HCT116 (cell line): ENCODE measurements around the gene HRH2. TPM values are rescaled to one million over a fixed set of nuclear protein-coding genes. Genes with fewer than 3 reads are reported as not detected.

Experiments
- ATAC-seq: fragments of 200-7000 bp; cut with Tn5 transposase; 2 replicates; pipeline ENCODE4 v1.9.1; 2020; ENCODE audit warnings: mild to moderate bottlenecking, moderate library complexity
- BruUV-seq: library from RNA; stranded (reverse); fragments of 400-500 nt; replicated peaks from 2 replicates; lab custom pipeline; 2021; lab: Mats Ljungman, UMichigan
- CTCF ChIA-PET: fragments of 300-600 bp; sonication (Branson Sonifier 250); formaldehyde crosslinking; loops from one replicate; lab custom pipeline; 2021; ENCODE audit warnings: antibody characterized with exemption; lab: Charles Lee
- POLR2A ChIA-PET: fragments of 300-600, 350-600 bp; sonication (Branson Sonifier 250); formaldehyde crosslinking; loops from one replicate; lab custom pipeline; 2021; ENCODE audit warnings: antibody characterized with exemption; lab: Charles Lee
- RAD21 ChIA-PET, 2 experiments: fragments of 300-600 bp; sonication (Branson Sonifier 250); formaldehyde crosslinking; loops; one replicate each; lab custom pipeline; 2023; ENCODE audit warnings: low total read pairs in 2 of 2; ENCODE audit not compliant: uncharacterized antibody in 2 of 2, unreplicated experiment in 2 of 2, low non-redundant PET in 1 of 2; lab: Charles Lee
- DNase-seq: peaks from one replicate; pipeline ENCODE4 v3.0.0-alpha.2; 2010; ENCODE audit warnings: low read depth, low spot score
- H2AFZ ChIP-seq: fragments of 200-600 bp; shearing (Covaris generic), sonication (generic); 2 replicates; pipeline ENCODE4 v1.6.1; 2017; ENCODE audit warnings: low read depth, mixed run types, mixed read lengths, antibody characterized with exemption, low read length; ENCODE audit not compliant: poor library complexity, severe bottlenecking
- H3K27ac ChIP-seq: 2 replicates; pipeline ENCODE4 v1.5.1; 2012; ENCODE audit warnings: low read depth, low read length
- H3K27me3 ChIP-seq: fragments of 200-600 bp; sonication (generic); 2 replicates; pipeline ENCODE4 v1.6.1; 2016; ENCODE audit warnings: mixed run types, low read length, mixed read lengths; ENCODE audit not compliant: insufficient read depth
- H3K36me3 ChIP-seq, 2 experiments: fragments of 200-500 bp in 1 of 2; fragments of 200-600 bp in 1 of 2; sonication (Bioruptor generic) in 1 of 2; sonication (generic) in 1 of 2; 2 replicates each; pipeline versions ENCODE4 v1.5.1 to v1.6.1; 2014 to 2016; ENCODE audit warnings: low read length in 2 of 2, inconsistent platforms in 1 of 2, mixed read lengths in 1 of 2, mixed run types in 1 of 2; ENCODE audit not compliant: insufficient read depth in 2 of 2, control insufficient read depth in 1 of 2
- H3K4me1 ChIP-seq, 2 experiments: fragments of 200-600 bp in 1 of 2; sonication (generic) in 1 of 2; 2 replicates each; pipeline versions ENCODE4 v1.5.1 to v1.6.1; 2012 to 2017; ENCODE audit warnings: low read length in 2 of 2, inconsistent platforms in 1 of 2, mild to moderate bottlenecking in 1 of 2, mixed read lengths in 1 of 2, mixed run types in 1 of 2, moderate library complexity in 1 of 2; ENCODE audit not compliant: insufficient read depth in 2 of 2, control insufficient read depth in 1 of 2
- H3K4me2 ChIP-seq: fragments of 200-600 bp; sonication (generic); 2 replicates; pipeline ENCODE4 v1.6.1; 2017; ENCODE audit warnings: mixed run types, low read length, mixed read lengths
- H3K4me3 ChIP-seq, 2 experiments: fragments of 200-600 bp in 1 of 2; sonication (generic) in 1 of 2; replicated peaks in 1 of 2; 2 replicates each; pipeline ENCODE4 v1.5.1; 2011 to 2016; ENCODE audit warnings: low read length in 2 of 2, control low read depth in 1 of 2, low read depth in 1 of 2, mild to moderate bottlenecking in 1 of 2, mixed read lengths in 1 of 2, mixed run types in 1 of 2
- H3K79me2 ChIP-seq: fragments of 200-600 bp; sonication (generic); 2 replicates; pipeline ENCODE4 v1.6.1; 2017; ENCODE audit warnings: mild to moderate bottlenecking, mixed run types, low read length, moderate library complexity, mixed read lengths; ENCODE audit not compliant: insufficient read depth
- H3K9ac ChIP-seq: fragments of 200-600 bp; sonication (generic); 2 replicates; pipeline ENCODE4 v1.6.1; 2016; ENCODE audit warnings: low read length, mixed read lengths
- H3K9me2 ChIP-seq: fragments of 200-600 bp; sonication (generic), shearing (Covaris generic); 2 replicates; pipeline ENCODE4 v1.6.1; 2017; ENCODE audit warnings: mixed run types, mild to moderate bottlenecking, moderate library complexity; ENCODE audit not compliant: insufficient read depth
- H3K9me3 ChIP-seq, 2 experiments: fragments of 200-500 bp in 1 of 2; fragments of 200-600 bp in 1 of 2; sonication (Bioruptor generic) in 1 of 2; sonication (generic) in 1 of 2; 2 replicates each; pipeline ENCODE4 v1.6.1; 2014 to 2017; ENCODE audit warnings: low read length in 2 of 2, mixed read lengths in 2 of 2, inconsistent platforms in 1 of 2, low read depth in 1 of 2, mild to moderate bottlenecking in 1 of 2, mixed run types in 1 of 2, moderate library complexity in 1 of 2; ENCODE audit not compliant: control insufficient read depth in 1 of 2, insufficient read depth in 1 of 2
- H4K20me1 ChIP-seq: fragments of 200-600 bp; sonication (generic), shearing (Covaris generic); 2 replicates; pipeline ENCODE4 v1.6.1; 2017; ENCODE audit warnings: mixed run types, mild to moderate bottlenecking, moderate library complexity; ENCODE audit not compliant: insufficient read depth
- CEBPB ChIP-seq: IDR thresholded peaks from 2 replicates; pipeline ENCODE4 v1.6.1; 2012; ENCODE audit warnings: low read depth
- EGR1 ChIP-seq: IDR thresholded peaks from 2 replicates; pipeline ENCODE4 v1.6.1; 2012; ENCODE audit warnings: low read depth
- ELF1 ChIP-seq: IDR thresholded peaks from 2 replicates; pipeline ENCODE4 v1.6.1; 2012; ENCODE audit warnings: low read depth, borderline replicate concordance
- EZH2 ChIP-seq: fragments of 200-600 bp; sonication (generic); IDR thresholded peaks from 2 replicates; pipeline ENCODE4 v1.6.1; 2017; ENCODE audit warnings: antibody characterized with exemption, mixed run types
- FOSL1 ChIP-seq: IDR thresholded peaks from 2 replicates; pipeline ENCODE4 v1.6.1; 2012; ENCODE audit warnings: low read depth
- POLR2AphosphoS5 ChIP-seq: IDR thresholded peaks from 2 replicates; pipeline ENCODE4 v1.6.1; 2011; ENCODE audit warnings: mild to moderate bottlenecking, low read depth, low read length, moderate library complexity
- SP1 ChIP-seq: IDR thresholded peaks from 2 replicates; pipeline ENCODE4 v1.6.1; 2012; ENCODE audit warnings: low read depth
- ZFX ChIP-seq: fragments of 450-650 bp; IDR thresholded peaks from 2 replicates; pipeline ENCODE4 v1.6.1; 2017
- intact Hi-C: fragments of 100-400 bp; cut with micrococcal nuclease; formaldehyde crosslinking; loops from 2 replicates; pipeline ENCODE4 v1.10.0; 2022
- total RNA-seq: library from RNA; stranded (reverse); gene quantifications from one replicate; pipeline ENCODE4 v1.2.1, GENCODE V29; 2021; ENCODE audit not compliant: unreplicated experiment

HRH2 gene
- total RNA-seq, 1 experiment from 2014 or later, result 0.12 TPM

DNA sequence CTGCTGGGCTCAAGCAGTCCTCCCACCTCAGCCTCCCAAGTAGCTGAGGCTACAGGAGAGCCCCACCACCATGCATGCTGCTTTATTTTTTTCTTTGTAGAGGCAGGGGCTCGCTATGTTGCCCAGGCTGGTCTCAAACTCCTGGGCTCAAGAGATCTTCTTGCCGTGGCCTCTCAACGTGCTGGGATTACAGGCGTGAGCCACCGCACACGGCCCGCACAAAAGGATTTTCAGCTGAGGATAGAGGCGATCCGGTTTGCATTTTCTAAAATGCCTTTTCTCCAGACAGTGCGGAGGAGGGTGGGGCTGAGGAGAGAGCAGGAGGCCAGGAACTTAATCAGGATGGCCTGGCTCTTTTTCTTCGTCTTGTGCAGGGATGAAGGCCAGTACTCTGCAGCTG is 6.9 kb downstream of the HRH2 start:
- H3K9ac ChIP-seq, result no peak overlapping the region
- no peaks in the 10 kb centered on the region for H3K36me3 ChIP-seq
- H3K4me2 ChIP-seq, result no peak overlapping the region
- ChIA-PET RAD21 (no interaction called here), POLR2A (no interaction called here), CTCF (no interaction called here)
- no peaks in the 10 kb centered on the region for H4K20me1 ChIP-seq
- no peak overlapping the region for H3K27ac ChIP-seq
- no peak for ATAC-seq
- BruUV-seq, result no TSS peak
- H3K9me2 ChIP-seq, result no peaks in the 10 kb centered on the region
- intact Hi-C loops, result no loop called here
- H3K79me2 ChIP-seq, result no peaks in the 10 kb centered on the region
- DNase-seq, result no peak
- H3K27me3 ChIP-seq, result peaks cover 19% of the 10 kb centered on the region; the same call in 1 of the 2 replicates
- no peak for TF ChIP-seq CEBPB
- no peak for TF ChIP-seq EGR1
- no peak for TF ChIP-seq ELF1
- no peak for TF ChIP-seq POLR2AphosphoS5
- TF ChIP-seq ZFX, result no peak
- TF ChIP-seq EZH2, result no peak
- H3K4me3 ChIP-seq, result no peak overlapping the region
- H3K4me1 ChIP-seq, result no peaks in the 10 kb centered on the region
- no peak overlapping the region for H2AFZ ChIP-seq
- no peaks in the 10 kb centered on the region for H3K9me3 ChIP-seq

DNA sequence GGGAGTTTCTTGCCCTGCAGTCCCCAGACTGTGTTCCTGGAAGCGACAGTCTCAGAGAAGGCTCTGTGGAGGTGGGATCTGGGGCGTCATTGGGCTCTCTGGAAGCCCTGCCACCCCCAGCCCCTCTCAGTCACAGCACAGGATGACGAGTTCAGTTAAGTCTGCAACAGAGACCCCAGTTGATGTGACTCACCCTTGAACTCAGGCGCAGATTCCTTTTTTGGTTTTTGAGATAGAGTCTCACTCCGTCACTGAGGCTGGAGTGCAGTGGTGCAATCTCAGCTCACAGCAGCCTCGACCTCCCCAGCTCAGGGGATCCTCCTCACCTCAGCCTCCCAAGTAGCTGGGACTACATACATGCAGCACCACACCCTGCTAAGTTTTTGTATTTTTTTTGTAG is 8.3 kb downstream of the HRH2 start:
- POLR2A ChIA-PET, result no interaction called here

More for the DNA sequence above, 8.3 kb downstream of the HRH2 start:
- Histone ChIP-seq H3K79me2 (no peaks in the 10 kb centered on the region), H3K9me2 (no peaks in the 10 kb centered on the region), H3K4me1 (no peaks in the 10 kb centered on the region), H2AFZ (no peak overlapping the region), H3K27ac (no peak overlapping the region), H4K20me1 (no peaks in the 10 kb centered on the region), H3K9me3 (no peaks in the 10 kb centered on the region), H3K4me3 (no peak overlapping the region), H3K36me3 (no peaks in the 10 kb centered on the region), H3K27me3 (peaks cover 26% of the 10 kb centered on the region; the same call in 1 of the 2 replicates), H3K9ac (no peak overlapping the region), H3K4me2 (no peak overlapping the region)
- TF ChIP-seq ZFX (no peak), SP1 (no peak), FOSL1 (no peak), EGR1 (no peak)
- no peak for DNase-seq
- ChIA-PET CTCF (no interaction called here), RAD21 (no interaction called here)
- intact Hi-C loops, result no loop called here
- no TSS peak for BruUV-seq
- no peak for ATAC-seq
